K562 treated with DMSO at 1 percent for 4 hours (cell line): ENCODE results near the gene MRPL49. TPM values are rescaled to one million over a fixed set of nuclear protein-coding genes. Genes with fewer than 3 reads are reported as not detected.

ENCODE experiments used
- total RNA-seq: library from RNA; unstranded; fragments of 300-600 nt; gene quantifications from 2 replicates; pipeline ENCODE4 v1.2.3, GENCODE V29; 2022; ENCODE audit not compliant: insufficient read depth

MRPL49 gene
- 69.2 and 74.8 TPM in 2 replicates for total RNA-seq

DNA sequence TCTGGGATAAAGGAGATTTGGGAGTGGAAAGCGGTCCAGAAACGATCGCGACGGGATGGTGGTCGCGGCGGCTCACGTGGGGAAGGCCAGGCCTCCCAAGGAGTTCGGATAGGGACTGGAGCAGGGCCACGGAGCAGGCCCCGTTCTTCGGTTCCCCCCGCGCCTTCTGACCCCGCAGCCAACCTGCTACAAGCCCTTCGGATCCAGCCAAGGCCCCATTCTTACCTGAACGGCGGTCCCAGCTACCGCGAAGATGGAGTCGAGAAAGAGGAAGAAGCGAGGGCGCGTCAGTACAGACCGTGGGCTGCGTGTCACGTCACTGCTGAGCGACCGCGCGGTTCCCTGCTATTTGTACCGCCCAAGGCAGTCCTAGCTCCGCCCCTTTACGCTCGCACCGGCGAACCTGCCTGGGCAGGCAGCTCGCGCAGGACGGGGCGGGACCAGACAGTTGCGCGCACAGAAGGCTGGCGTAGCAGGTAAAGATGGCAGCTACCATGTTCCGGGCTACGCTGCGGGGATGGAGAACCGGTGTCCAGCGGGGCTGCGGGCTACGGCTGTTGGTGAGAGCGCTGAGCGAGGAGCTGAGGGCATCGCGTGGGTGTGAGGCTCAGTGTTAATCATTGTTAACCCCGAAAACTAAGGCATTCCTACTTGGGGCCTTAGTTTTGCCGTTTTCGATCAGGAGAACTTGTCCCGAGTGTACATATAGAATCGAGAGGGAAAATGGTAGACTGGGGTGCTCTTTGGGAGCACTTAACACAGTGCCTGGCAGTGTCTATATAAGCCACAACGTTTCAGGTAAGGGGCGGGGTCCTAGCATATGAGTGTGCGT is at the start of gene MRPL49, which contains the start of gene FAU:
TSS of gene MRPL49 (plus strand) at position 457 of the 832 bp plus-strand sequence. CDS start at position 483, 26 bp downstream.
TSS of gene FAU (minus strand) at position 270 of the 832 bp plus-strand sequence. CDS start 321 bp downstream, outside the sequence.

DNA sequence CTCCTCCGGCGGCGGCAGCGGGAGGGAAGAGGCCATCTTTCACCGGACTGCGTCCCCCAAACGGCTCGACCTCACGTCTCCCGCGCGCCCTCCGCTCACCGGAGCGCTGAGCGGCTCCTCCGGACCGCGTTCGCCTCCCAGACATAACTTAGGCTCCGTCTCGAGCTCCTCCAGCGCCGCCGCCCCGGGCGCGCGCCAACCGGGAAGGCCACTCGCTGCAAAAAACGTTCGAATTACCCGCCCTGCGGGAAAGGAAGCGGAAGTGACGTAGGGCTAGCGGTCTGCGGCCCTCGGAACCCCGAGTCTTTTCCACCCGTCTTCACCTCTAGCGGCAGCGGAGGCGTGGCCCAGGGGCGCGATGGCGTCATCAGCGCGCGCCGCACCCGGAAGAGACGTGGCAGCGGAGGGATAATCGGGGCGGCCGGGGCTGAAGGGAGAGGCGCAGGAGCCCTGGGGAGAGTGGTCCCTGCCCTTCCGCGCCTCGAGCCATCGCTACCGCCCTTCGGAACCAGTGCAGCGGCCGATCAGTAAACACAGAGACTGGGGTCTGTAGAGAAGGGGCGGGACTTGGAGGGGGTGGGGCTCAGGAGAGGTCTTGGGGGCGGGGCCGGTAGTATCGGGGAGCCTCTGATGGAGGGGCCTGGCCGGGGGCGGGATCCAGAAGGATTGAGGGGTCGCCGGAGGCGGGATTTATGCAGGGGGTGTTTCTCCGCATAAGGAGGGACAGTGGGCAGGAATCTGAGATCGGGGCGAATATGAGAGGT is 38.1 kb upstream of the MRPL49 start, which contains the start of the genes CDCA5 and ZFPL1:
TSS of gene CDCA5 (minus strand) at position 207 of the 764 bp plus-strand sequence. CDS start at position 145, 62 bp downstream.
TSS of gene ZFPL1 (plus strand) at position 389 of the 764 bp plus-strand sequence. CDS start 477 bp downstream, outside the sequence.

DNA sequence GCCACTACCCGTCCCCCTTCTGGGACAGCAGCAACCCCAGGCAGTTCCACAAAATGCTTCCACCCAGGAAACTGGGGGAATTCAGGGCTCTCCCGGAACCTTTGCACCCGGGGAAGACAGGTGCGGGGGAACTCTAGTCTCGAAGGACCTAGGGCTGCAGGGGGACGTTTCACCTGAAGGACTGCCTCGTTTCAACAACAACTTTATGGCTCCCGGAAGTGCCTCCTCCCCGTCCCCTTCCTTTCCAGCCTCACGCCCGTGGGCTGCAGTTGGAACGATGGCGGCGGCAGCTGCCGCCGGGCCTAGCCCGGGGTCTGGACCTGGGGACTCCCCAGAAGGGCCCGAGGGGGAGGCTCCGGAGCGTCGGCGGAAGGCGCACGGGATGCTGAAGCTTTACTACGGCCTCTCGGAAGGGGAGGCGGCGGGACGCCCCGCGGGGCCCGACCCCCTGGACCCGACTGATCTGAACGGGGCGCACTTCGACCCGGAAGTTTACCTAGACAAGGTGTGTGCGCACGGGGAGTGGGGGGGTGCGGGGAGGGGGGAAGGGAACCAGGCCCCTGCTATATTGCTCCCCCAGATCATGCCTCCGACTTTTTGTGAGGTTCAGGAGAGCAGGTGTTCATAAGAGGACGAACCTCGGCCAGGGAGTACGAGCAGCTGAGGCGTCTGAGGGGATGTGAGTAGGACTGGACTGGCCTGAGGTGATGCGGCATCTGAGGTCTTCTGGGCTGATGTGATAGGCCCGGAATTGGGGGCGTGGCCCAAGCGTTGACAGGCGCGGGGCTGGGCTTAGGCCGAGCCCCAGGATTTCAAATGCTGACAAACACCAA is 25.9 kb upstream of the MRPL49 start, which contains the start of gene VPS51:
TSS of gene VPS51 (plus strand) at position 241 of the 833 bp plus-strand sequence. CDS start at position 278, 37 bp downstream.

DNA sequence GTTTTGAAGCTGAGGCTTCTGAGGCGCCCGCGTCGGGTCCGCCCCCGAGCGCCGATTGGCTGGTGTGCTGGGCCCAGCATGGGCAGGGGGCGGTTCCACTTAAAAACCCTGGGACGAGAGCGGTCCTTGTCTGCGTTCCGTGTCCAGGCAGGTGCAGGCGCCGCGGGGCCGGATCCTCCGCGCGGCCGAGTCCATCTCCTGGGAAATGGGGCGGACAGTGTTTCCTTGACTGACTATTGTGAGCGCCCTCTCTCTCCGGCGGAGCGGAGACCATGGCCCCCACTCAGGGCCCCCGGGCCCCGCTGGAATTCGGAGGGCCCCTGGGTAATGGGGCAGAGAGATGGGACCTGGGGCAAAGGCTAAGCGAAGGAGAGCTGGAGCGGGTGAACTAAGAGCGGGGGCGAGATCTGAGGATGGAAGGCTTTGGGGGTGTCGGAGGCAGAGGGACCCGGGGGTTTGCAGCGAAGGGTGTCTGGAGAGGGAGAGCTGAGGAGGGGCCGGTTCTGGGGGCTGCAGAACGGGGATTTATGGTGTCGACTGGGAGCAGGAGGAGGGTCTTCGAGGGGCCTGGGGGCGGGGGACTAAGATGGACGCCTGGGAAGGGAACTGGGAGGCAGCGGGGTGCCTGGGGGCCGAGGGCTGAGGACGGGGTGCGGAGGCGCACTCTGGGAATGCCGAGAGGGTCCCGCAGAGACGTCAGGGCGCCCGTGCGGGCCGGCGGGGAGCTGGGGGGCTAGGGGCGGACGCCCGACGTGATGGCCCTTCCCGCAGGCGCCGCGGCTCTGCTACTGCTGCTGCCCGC is 10.2 kb upstream of the MRPL49 start, which contains the start of gene TM7SF2:
TSS of gene TM7SF2 (plus strand) at position 129 of the 802 bp plus-strand sequence. CDS start at position 273, 144 bp downstream.

DNA sequence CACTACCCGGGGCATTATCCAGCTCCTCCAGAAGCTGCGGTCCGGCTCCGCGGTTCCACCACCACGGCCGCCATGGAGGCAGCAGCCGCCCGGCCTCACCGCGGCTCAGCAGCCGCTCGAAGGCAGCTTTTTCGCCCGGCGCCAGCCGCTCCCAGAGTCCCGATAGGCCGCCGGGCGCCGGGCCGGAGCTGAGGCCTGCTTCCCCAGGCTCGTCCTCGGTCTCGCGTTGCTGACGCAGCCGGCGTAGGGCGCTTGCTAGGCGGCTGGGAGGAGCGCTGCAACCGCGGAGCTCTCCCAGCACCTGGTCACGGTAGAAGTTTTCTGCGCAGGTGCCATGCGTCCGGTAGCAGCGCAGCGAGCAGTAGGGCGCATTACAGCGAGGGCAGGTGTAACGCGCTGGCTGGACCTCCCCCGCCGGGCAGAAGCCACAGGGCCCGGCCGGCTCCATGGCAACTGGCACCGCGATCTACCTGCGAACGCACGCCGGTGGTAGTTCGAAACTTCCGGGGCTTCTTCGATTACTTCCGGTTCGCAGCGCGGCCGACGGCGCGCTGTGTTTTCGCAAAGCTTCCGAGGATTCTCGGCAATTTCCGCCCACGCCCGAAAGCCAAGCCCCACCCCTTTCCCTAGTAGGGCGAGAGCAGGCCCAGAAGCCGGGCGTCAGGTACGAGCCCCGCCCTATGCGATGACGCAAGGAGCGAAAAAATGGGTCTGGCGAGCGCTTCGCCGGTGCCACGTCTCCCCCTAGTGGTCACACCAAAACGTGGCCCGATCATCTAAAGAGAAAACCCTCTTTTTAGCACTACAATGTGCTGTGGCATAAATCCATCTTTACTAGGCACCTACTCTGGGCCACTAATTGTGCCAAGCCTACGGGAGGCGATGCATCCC is 4.7 kb upstream of the MRPL49 start, which contains the start of gene ZNHIT2:
TSS of gene ZNHIT2 (minus strand) at position 496 of the 891 bp plus-strand sequence. CDS start at position 448, 48 bp downstream.

DNA sequence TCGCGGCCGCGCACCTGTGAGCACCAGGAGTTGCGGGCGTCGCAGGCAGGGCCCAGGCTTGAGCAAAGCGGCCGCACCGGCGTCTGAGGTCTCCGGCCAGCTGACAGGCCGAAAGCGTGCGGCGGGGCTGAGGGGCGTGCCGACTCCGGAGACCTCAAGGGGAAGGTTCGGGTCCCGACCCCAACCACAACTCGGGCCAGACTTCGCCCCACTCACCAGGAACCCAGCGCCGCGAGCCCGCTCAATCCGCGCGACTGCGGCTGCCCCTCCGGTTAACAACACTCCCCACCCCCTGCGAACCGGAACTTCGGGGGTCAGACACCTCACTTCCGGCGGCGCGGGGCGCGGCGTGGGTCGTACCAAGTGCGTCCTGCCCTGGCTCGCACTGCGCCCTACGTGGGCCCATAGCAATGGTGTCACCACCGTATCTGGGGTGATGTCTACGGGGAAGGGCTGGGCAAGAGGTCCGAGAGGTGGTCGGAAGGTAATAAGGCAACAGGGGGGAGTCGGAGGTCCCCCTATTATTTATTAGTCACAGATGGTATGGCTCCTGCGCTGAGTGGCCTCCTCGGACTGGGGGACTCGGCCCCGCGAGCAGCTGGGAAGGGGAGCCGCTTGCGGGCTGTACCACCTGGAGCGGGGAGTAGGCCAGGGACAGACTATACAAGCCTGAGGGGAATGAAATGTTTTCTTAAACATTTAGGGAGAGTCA is 12.3 kb downstream of the MRPL49 start, which contains the start of gene SYVN1:
TSS of gene SYVN1 (minus strand) at position 280 of the 712 bp plus-strand sequence. CDS start 918 bp downstream, outside the sequence.

DNA sequence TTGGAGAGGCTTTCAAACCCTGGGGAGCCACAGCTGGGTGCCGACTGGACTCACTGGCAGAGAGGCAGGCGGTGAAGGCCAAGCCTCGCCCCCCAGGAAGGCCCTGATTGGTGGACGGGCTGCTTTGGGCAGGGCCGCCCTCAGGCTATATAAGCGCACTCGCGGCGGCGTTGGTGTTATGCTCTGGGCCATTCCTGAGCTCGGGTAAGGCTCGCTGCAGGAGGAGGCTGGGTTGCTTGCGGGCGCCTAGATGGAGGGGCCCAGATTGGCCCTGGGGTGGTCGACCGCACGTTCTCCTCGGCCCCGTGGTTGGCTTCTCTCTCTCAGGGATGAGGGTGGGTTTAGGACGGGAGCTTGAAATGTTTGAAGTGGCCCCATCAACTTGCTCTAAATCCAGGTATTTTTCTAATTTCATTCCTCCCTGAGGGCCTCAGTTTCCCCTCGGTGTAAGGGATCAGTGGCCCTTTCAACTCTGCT is 48.0 kb downstream of the MRPL49 start, which contains the start of gene SPDYC:
TSS of gene SPDYC (plus strand) at position 176 of the 477 bp plus-strand sequence. CDS start 1,125 bp downstream, outside the sequence.

Other genes starting within 250 kb of the MRPL49 start
- gene EHD1, start 243.7 kb upstream of the MRPL49 start, total RNA-seq = 46.2 and 57.9 TPM in 2 replicates
- gene ATG2A, start 205.1 kb upstream of the MRPL49 start, total RNA-seq = 28.1 and 38.9 TPM in 2 replicates
- gene PPP2R5B, start 197.6 kb upstream of the MRPL49 start, total RNA-seq = 8.5 and 13.9 TPM in 2 replicates
- not detected in 2 replicates for gene GPHA2, start 186.4 kb upstream of the MRPL49 start, total RNA-seq
- gene MAJIN, start 150.2 kb upstream of the MRPL49 start, total RNA-seq = not detected in 2 replicates
- gene BATF2, start 125.3 kb upstream of the MRPL49 start, total RNA-seq = 4.3 and 5.6 TPM in 2 replicates
- 166 and 168 TPM in 2 replicates for gene ARL2, start 108.2 kb upstream of the MRPL49 start, total RNA-seq
- 33.8 and 37.5 TPM in 2 replicates for gene SNX15, start 94.9 kb upstream of the MRPL49 start, total RNA-seq
- 50.3 and 51.3 TPM in 2 replicates for gene SAC3D1, start 81.1 kb upstream of the MRPL49 start, total RNA-seq
- 1.1 TPM in 1 of 2 replicates, not detected in the other for gene NAALADL1, start 63.8 kb upstream of the MRPL49 start, total RNA-seq
- 68.8 and 84.7 TPM in 2 replicates for gene CDCA5, start 38.3 kb upstream of the MRPL49 start, total RNA-seq
- 61.2 and 79.7 TPM in 2 replicates for gene ZFPL1, start 38.1 kb upstream of the MRPL49 start, total RNA-seq
- 153 and 168 TPM in 2 replicates for gene VPS51, start 26.1 kb upstream of the MRPL49 start, total RNA-seq
- gene TM7SF2, start 10.4 kb upstream of the MRPL49 start, total RNA-seq = 16.1 and 16.4 TPM in 2 replicates
- 16.2 and 21.9 TPM in 2 replicates for gene ZNHIT2, start 4.6 kb upstream of the MRPL49 start, total RNA-seq
- 1,054 and 1,266 TPM in 2 replicates for gene FAU, start 187 bp upstream of the MRPL49 start, total RNA-seq
- gene SYVN1, start 12.2 kb downstream of the MRPL49 start, total RNA-seq = 43.5 and 53.4 TPM in 2 replicates
- 13.6 and 14.1 TPM in 2 replicates for gene SPDYC, start 47.9 kb downstream of the MRPL49 start, total RNA-seq
- gene CAPN1, start 59.6 kb downstream of the MRPL49 start, total RNA-seq = 149 and 191 TPM in 2 replicates
- 14.6 and 18.3 TPM in 2 replicates for gene POLA2, start 139.6 kb downstream of the MRPL49 start, total RNA-seq
- 1.9 and 3.4 TPM in 2 replicates for gene CDC42EP2, start 192.5 kb downstream of the MRPL49 start, total RNA-seq
- 50.7 and 55.1 TPM in 2 replicates for gene DPF2, start 211.5 kb downstream of the MRPL49 start, total RNA-seq
- 2.2 and 4.9 TPM in 2 replicates for gene TIGD3, start 232.4 kb downstream of the MRPL49 start, total RNA-seq